Astrocyte (in vitro differentiated cells and primary cell): ENCODE results near the gene FXYD5. TPM values are rescaled to one million over a fixed set of nuclear protein-coding genes. Genes with fewer than 3 reads are reported as not detected.

ENCODE experiments used
- DNase-seq: peaks from one replicate; pipeline ENCODE4 v3.0.0-alpha.2; 2010; ENCODE audit warnings: low read depth
- FAIRE-seq: peaks from 2 replicates; lab custom pipeline; 2011; peaks lifted over from hg19 to GRCh38; lab: Jason Lieb, UNC
- H2AFZ ChIP-seq: 2 replicates; pipeline ENCODE4 v1.6.0; 2012; ENCODE audit warnings: low read depth, low read length, inconsistent platforms
- H3K27ac ChIP-seq: 2 replicates; pipeline ENCODE4 v1.5.1; 2011; ENCODE audit warnings: low read depth, low read length, inconsistent platforms
- H3K27me3 ChIP-seq: 2 replicates; pipeline ENCODE4 v1.6.0; 2011; ENCODE audit warnings: low read length, inconsistent platforms; ENCODE audit not compliant: insufficient read depth
- H3K36me3 ChIP-seq: 2 replicates; pipeline ENCODE4 v1.5.1; 2011; ENCODE audit warnings: low read length, inconsistent platforms; ENCODE audit not compliant: insufficient read depth
- H3K4me1 ChIP-seq: 2 replicates; pipeline ENCODE4 v1.5.1; 2011; ENCODE audit warnings: low read length, inconsistent platforms; ENCODE audit not compliant: insufficient read depth
- H3K4me2 ChIP-seq: 2 replicates; pipeline ENCODE4 v1.6.0; 2012; ENCODE audit warnings: low read length, inconsistent platforms
- H3K4me3 ChIP-seq: 2 replicates; pipeline ENCODE4 v1.5.1; 2011; ENCODE audit warnings: low read depth, mild to moderate bottlenecking, low read length, inconsistent platforms; ENCODE audit not compliant: insufficient read depth
- H3K79me2 ChIP-seq: 2 replicates; pipeline ENCODE4 v1.6.0; 2012; ENCODE audit warnings: mild to moderate bottlenecking, low read length, inconsistent platforms; ENCODE audit not compliant: insufficient read depth
- H3K9ac ChIP-seq: 2 replicates; pipeline ENCODE4 v1.6.0; 2012; ENCODE audit warnings: mild to moderate bottlenecking, low read length, inconsistent platforms
- H3K9me3 ChIP-seq: 2 replicates; pipeline ENCODE4 v1.5.1; 2012; ENCODE audit warnings: low read depth, mild to moderate bottlenecking, low read length, inconsistent platforms; ENCODE audit not compliant: insufficient read depth
- H4K20me1 ChIP-seq: 2 replicates; pipeline ENCODE4 v1.6.0; 2012; ENCODE audit warnings: low read length, inconsistent platforms; ENCODE audit not compliant: insufficient read depth
- H3K27ac Mint-ChIP-seq: one replicate; pipeline ENCODE4 v1.8.0; 2021; ENCODE audit warnings: mild to moderate bottlenecking, mixed read lengths; ENCODE audit not compliant: unreplicated experiment
- H3K27me3 Mint-ChIP-seq: one replicate; pipeline ENCODE4 v1.8.0; 2021; ENCODE audit warnings: low read depth, mixed read lengths; ENCODE audit not compliant: unreplicated experiment
- H3K36me3 Mint-ChIP-seq: one replicate; pipeline ENCODE4 v1.8.0; 2021; ENCODE audit warnings: low read depth, mixed read lengths; ENCODE audit not compliant: unreplicated experiment
- H3K4me1 Mint-ChIP-seq: one replicate; pipeline ENCODE4 v1.8.0; 2021; ENCODE audit warnings: low read depth, mixed read lengths; ENCODE audit not compliant: unreplicated experiment
- H3K4me3 Mint-ChIP-seq: one replicate; pipeline ENCODE4 v1.8.0; 2021; ENCODE audit warnings: mild to moderate bottlenecking, moderate library complexity, mixed read lengths; ENCODE audit not compliant: unreplicated experiment
- H3K9me3 Mint-ChIP-seq: one replicate; pipeline ENCODE4 v1.8.0; 2021; ENCODE audit warnings: mild to moderate bottlenecking, mixed read lengths; ENCODE audit not compliant: unreplicated experiment
- EZH2 ChIP-seq: IDR thresholded peaks from 2 replicates; pipeline ENCODE4 v1.6.1; 2012; ENCODE audit warnings: mild to moderate bottlenecking, low read length, inconsistent platforms; ENCODE audit not compliant: insufficient read depth
- total RNA-seq: library from RNA; stranded (reverse); gene quantifications from 2 replicates; pipeline ENCODE4 v1.2.1, GENCODE V29; 2021
- TF ChIP-seq, protein P1 (sequence below): IDR thresholded peaks from 2 replicates; pipeline ENCODE4 v1.5.1; 2011; ENCODE audit warnings: low read depth, mild to moderate bottlenecking, inconsistent platforms, low read length, moderate library complexity; ENCODE audit not compliant: insufficient read depth

Gene FXYD5
- total RNA-seq, 1 donor from 2014 or later = 108 TPM

- H2AFZ ChIP-seq = no peak overlapping the region
- peaks cover 2% of the 10 kb centered on the region for H3K9me3 Mint-ChIP-seq
Observed at GRCh38 chr19:35177377-35178274, 23.1 kb downstream of the FXYD5 start.

GRCh38 chr19:35178701-35179100, 24.2 kb downstream of the FXYD5 start:
- no peaks in the 10 kb centered on the region for H4K20me1 ChIP-seq
- H3K27ac Mint-ChIP-seq = no peak overlapping the region
- H3K4me1 Mint-ChIP-seq = peaks cover 5% of the 10 kb centered on the region
- H3K27me3 Mint-ChIP-seq = peaks cover 11% of the 10 kb centered on the region
- H3K9me3 ChIP-seq = no peaks in the 10 kb centered on the region
- H3K36me3 ChIP-seq = no peaks in the 10 kb centered on the region
- no peak overlapping the region for H3K9ac ChIP-seq
- H3K9me3 Mint-ChIP-seq = peaks cover 4% of the 10 kb centered on the region
- no peak overlapping the region for H3K4me2 ChIP-seq
- FAIRE-seq (no peak), DNase-seq (no peak)
- no peak overlapping the region for H3K4me3 ChIP-seq
- TF ChIP-seq, protein P1, sequence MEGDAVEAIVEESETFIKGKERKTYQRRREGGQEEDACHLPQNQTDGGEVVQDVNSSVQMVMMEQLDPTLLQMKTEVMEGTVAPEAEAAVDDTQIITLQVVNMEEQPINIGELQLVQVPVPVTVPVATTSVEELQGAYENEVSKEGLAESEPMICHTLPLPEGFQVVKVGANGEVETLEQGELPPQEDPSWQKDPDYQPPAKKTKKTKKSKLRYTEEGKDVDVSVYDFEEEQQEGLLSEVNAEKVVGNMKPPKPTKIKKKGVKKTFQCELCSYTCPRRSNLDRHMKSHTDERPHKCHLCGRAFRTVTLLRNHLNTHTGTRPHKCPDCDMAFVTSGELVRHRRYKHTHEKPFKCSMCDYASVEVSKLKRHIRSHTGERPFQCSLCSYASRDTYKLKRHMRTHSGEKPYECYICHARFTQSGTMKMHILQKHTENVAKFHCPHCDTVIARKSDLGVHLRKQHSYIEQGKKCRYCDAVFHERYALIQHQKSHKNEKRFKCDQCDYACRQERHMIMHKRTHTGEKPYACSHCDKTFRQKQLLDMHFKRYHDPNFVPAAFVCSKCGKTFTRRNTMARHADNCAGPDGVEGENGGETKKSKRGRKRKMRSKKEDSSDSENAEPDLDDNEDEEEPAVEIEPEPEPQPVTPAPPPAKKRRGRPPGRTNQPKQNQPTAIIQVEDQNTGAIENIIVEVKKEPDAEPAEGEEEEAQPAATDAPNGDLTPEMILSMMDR = no peak
- no peak for TF ChIP-seq EZH2
- peaks cover under 1% of the 10 kb centered on the region for H3K36me3 Mint-ChIP-seq
- no peaks in the 10 kb centered on the region for H3K4me1 ChIP-seq
- no peaks in the 10 kb centered on the region for H3K27me3 ChIP-seq
- no peaks in the 10 kb centered on the region for H3K79me2 ChIP-seq
- no peak overlapping the region for H3K4me3 Mint-ChIP-seq
- H2AFZ ChIP-seq = no peak overlapping the region
- H3K27ac ChIP-seq = no peak overlapping the region

More at GRCh38 chr19:35177377-35178274, 23.1 kb downstream of the FXYD5 start:
- H3K27ac Mint-ChIP-seq = no peak overlapping the region
- Histone ChIP-seq H3K27ac (no peak overlapping the region), H3K4me1 (no peaks in the 10 kb centered on the region), H3K4me2 (no peak overlapping the region), H3K4me3 (no peak overlapping the region), H4K20me1 (no peaks in the 10 kb centered on the region), H3K9me3 (no peaks in the 10 kb centered on the region), H3K36me3 (no peaks in the 10 kb centered on the region), H3K9ac (no peak overlapping the region), H3K27me3 (no peaks in the 10 kb centered on the region), H3K79me2 (no peaks in the 10 kb centered on the region)
- no peak overlapping the region for H3K4me3 Mint-ChIP-seq
- DNase-seq = no peak
- H3K4me1 Mint-ChIP-seq = peaks cover 5% of the 10 kb centered on the region
- FAIRE-seq = no peak
- TF ChIP-seq, protein P1 = no peak
- no peak for TF ChIP-seq EZH2
- peaks cover 11% of the 10 kb centered on the region for H3K27me3 Mint-ChIP-seq
- peaks cover 3% of the 10 kb centered on the region for H3K36me3 Mint-ChIP-seq

GRCh38 chr19:35179830-35180229, 25.3 kb downstream of the FXYD5 start:
- Mint-ChIP-seq H3K4me3 (no peak overlapping the region), H3K9me3 (peaks cover 9% of the 10 kb centered on the region), H3K27me3 (peaks cover 11% of the 10 kb centered on the region), H3K27ac (no peak overlapping the region), H3K36me3 (no peaks in the 10 kb centered on the region), H3K4me1 (peaks cover 5% of the 10 kb centered on the region)
- H3K27ac ChIP-seq = no peak overlapping the region
- H3K4me3 ChIP-seq = no peak overlapping the region
- FAIRE-seq (no peak), DNase-seq (no peak)
- H3K4me2 ChIP-seq = no peak overlapping the region
- no peaks in the 10 kb centered on the region for H4K20me1 ChIP-seq
- H2AFZ ChIP-seq = no peak overlapping the region
- no peaks in the 10 kb centered on the region for H3K36me3 ChIP-seq
- no peak for TF ChIP-seq EZH2
- TF ChIP-seq, protein P1 = no peak
- no peaks in the 10 kb centered on the region for H3K79me2 ChIP-seq
- H3K9ac ChIP-seq = no peak overlapping the region
- H3K27me3 ChIP-seq = no peaks in the 10 kb centered on the region
- H3K4me1 ChIP-seq = no peaks in the 10 kb centered on the region
- no peaks in the 10 kb centered on the region for H3K9me3 ChIP-seq
